GM12874 (cell line): ENCODE data around the gene NCF2.

ENCODE experiments used
- CTCF ChIP-seq: IDR thresholded peaks from 2 replicates; pipeline ENCODE4 v1.5.1; 2011; ENCODE audit warnings: low read depth, mild to moderate bottlenecking, control low read depth, low read length, moderate library complexity; ENCODE audit not compliant: insufficient read depth

The NCF2 gene

GRCh38 chr1:183590244-183591191, at the start of gene NCF2:
Gene NCF2, minus strand, starts transcription at chr1:183590459. Its CDS starts 130 bp downstream, at chr1:183590329.
- TF ChIP-seq CTCF = no peak

DNA sequence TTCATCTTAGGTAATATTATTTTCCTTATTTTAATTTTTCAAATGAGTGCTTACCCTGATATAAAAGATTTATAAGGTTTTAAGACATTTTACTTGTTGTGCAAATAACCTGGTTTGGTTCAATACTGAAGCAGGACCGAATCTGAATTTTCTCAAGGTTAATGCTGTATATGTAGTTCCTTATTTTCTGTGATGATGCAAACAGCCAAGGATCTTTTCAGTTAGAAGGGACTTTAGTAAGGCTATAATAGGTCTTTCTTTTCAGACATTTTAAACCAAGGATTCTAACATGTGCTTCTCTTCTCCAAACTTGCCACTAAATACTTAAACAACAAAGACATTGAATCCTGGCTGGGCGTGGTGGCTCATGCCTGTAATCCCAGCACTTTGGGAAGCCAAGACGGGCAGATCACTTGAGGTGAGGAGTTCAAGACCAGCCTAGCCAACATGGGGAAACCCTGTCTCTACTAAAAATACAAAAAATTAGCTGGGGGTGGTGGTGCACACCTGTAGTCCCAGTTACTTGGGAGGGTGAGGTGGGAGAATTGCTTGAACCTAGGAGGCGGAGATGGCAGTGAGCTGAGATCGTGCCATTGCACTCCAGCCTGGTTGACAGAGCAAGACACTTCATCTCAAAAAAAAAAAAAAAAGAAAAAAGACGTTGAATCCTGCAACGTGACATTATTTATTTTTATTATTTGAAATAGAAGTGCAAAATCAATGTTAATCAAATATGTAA, 48.6 kb upstream of the NCF2 start:
- TF ChIP-seq CTCF = no peak

DNA sequence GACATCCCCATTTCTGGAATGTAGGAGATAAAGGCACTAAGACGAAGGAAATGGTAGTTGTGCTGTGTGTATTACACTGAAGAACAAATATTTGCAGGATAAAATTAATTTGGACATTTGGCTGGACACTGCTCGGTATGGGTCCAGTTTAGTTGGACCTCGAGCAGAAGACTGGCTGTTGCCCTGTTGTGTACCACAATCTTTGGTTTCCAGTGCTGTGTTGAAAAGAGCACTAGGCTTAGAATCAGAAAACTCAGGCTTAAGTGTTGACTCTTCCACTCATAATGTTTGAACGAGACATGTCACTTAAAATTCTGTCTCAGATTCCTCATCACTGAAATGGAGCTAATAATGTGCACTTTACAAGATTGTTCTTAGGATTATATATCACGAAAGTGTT, 46.5 kb upstream of the NCF2 start:
- TF ChIP-seq CTCF = no peak

GRCh38 chr1:183636334-183636682, 46.0 kb upstream of the NCF2 start:
- TF ChIP-seq CTCF = no peak

DNA sequence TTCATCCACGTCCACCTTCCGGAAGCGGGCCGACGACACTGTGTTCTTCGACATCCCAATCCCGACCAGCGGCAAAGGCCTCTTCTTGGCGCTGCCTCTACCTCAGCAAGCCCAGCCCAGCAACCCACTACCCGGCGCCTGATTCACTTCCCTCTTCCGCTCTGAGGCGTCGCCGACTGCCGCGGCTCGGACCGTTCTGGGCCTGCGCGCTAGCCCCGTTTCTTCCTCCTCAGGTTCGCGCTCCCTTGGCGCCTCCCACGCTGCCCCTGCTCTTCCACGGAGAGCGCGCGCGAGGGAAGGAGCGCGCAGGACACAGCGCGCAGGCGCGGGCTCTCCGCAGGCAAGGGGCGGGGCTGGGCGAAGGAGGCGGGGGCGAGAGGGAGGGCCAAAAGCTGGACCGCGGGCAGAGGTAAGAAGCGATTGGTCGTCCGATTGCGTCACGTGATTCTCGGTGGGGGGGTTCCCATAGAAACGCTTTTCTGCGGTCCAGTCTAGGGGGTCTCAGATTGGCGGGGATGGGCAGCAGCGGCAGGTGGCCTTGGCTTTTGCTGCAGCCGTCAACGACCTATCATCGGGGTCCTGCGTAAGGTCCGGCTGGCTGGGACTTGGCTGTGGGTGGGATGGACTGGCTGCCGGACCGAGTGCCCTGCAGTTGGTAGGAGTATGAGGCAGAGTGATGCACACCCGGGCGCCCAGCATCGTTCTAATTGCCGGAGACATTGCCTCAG, 45.5 kb upstream of the NCF2 start, which contains the start of gene ARPC5:
TSS of gene ARPC5 (minus strand) at position 178 of the 728 bp plus-strand sequence. CDS start at position 54, 124 bp downstream.
- no peak for TF ChIP-seq CTCF

DNA sequence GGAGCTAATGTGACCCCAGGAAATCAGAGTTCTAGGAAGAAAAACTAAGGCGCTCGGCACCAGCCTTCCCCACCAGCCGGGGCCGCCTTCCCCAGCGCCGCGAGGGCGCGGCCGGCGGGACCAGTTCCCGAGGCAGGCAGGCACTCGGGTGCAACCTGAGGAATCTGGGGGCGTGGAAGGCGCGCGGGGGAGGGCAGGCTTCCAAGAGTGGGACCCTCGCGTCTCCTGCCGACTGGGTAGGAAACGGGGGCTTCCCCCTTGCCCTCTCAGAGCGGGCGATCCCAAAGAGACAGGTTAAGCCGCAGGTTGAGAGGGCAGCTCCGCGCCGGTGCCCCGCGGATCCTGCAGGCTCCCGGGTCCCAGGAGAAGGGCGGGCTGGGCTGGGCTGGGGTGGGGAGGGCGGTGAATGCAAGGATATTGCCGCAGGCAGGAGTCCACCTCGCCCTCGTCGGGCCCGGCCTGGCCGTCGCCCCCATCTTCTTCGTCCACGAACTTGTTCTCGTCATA, 44.9 kb upstream of the NCF2 start:
- no peak for TF ChIP-seq CTCF
